GM18502 (cell line): ENCODE data around the gene ATF6.

Experiments
- ATAC-seq: cut with Tn5 transposase; IDR thresholded peaks from one replicate; pipeline ENCODE4 v1.9.1; 2021; ENCODE audit warnings: mild to moderate bottlenecking; ENCODE audit not compliant: unreplicated experiment, poor library complexity

ATF6 gene

GRCh38 chr1:161954050-161954449 lies 187.9 kb downstream of the ATF6 start:
- no peak for ATAC-seq

- ATAC-seq = no peak
These were observed 188.3 kb downstream of the ATF6 start for GRCh38 chr1:161954466-161954865.

GRCh38 chr1:161955606-161956005 lies 189.5 kb downstream of the ATF6 start:
- no peak for ATAC-seq

GRCh38 chr1:161956097-161956496 lies 190.0 kb downstream of the ATF6 start:
- no peak for ATAC-seq

- no peak for ATAC-seq
These were observed 190.8 kb downstream of the ATF6 start for GRCh38 chr1:161956930-161957329.

GRCh38 chr1:161958425-161958824 lies 192.3 kb downstream of the ATF6 start:
- no peak for ATAC-seq

- ATAC-seq = peak; percentile 94
These were observed 196.2 kb downstream of the ATF6 start for GRCh38 chr1:161962091-161962887.

- no peak for ATAC-seq
These were observed 199.9 kb downstream of the ATF6 start for GRCh38 chr1:161966067-161966466.

GRCh38 chr1:161970036-161970435 lies 203.9 kb downstream of the ATF6 start:
- ATAC-seq = no peak

GRCh38 chr1:161970633-161971032 lies 204.5 kb downstream of the ATF6 start:
- no peak for ATAC-seq

- no peak for ATAC-seq
These were observed 206.7 kb downstream of the ATF6 start for GRCh38 chr1:161972828-161973227.

- no peak for ATAC-seq
These were observed 208.1 kb downstream of the ATF6 start for GRCh38 chr1:161973924-161974845.

- no peak for ATAC-seq
These were observed 212.1 kb downstream of the ATF6 start for GRCh38 chr1:161978011-161978790.

- ATAC-seq = no peak
These were observed 215.0 kb downstream of the ATF6 start for GRCh38 chr1:161981126-161981525.

GRCh38 chr1:161981735-161982506 lies 215.8 kb downstream of the ATF6 start:
- ATAC-seq = no peak

- ATAC-seq = no peak
These were observed 216.4 kb downstream of the ATF6 start for GRCh38 chr1:161982507-161982895.

- no peak for ATAC-seq
These were observed 216.8 kb downstream of the ATF6 start for GRCh38 chr1:161982917-161983316.

GRCh38 chr1:161983725-161984124 lies 217.6 kb downstream of the ATF6 start:
- ATAC-seq = no peak

GRCh38 chr1:161985301-161985822 lies 219.2 kb downstream of the ATF6 start:
- ATAC-seq = no peak

- no peak for ATAC-seq
These were observed 220.2 kb downstream of the ATF6 start for GRCh38 chr1:161986328-161986727.
